ENCODE measurements around the gene KCNQ2. TPM values are rescaled to one million over a fixed set of nuclear protein-coding genes. Genes with fewer than 3 reads are reported as not detected.

The KCNQ2 gene
- total RNA-seq, 1 donor from 2014 or later: not detected

DNA sequence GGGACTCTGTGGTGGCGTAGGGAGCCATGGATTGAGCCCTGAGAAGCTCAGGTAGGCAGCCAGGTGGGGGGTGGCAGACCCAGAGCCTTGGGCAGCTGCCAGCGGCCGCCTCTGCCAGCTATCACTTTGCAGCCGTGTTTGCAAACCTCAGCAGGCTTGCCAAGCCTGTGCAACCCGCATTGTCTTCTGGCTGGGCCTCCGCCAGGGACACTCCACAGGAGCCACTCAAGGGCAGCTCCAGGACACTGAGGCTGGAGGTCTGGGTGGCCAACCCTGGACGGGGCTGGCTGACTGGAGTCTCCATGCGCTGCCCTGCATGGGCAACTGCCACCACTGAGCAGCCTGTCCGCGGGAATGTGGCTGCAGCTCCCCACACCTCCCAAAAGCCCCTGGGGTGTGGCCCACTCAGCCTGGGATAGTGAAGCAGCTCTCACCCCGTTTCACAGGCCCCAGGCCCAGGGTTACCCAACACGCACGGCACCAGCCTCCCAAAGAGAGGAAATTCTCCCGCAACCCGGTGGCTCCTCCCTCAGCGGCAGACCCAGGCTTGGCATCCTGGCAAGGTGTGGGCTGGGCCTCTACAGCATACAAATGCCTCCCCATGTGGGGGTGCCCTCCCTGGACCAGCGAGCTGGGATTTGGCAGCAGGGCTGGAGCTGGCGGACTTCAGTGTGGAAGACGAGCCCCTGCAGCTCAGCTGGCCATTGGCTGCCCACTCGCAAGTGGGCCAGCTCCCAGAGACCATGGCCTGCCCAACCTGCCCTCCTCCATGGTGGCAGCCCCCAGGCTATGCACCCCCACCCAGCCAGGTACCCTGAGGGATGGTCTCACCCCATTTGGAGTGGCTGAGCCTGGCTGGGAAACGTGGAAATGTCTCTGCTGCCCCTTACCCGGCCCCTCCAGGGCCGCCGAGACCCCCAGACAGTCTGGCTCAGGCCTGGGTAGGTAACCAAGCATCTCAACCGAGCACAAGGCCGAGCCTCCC, 114.2 kb downstream of the KCNQ2 start:
- DNase-seq (ENCODE audit: low spot score) (no peak), ATAC-seq (no peak)
- intact Hi-C loops (cut with DNase I): no loop called here

DNA sequence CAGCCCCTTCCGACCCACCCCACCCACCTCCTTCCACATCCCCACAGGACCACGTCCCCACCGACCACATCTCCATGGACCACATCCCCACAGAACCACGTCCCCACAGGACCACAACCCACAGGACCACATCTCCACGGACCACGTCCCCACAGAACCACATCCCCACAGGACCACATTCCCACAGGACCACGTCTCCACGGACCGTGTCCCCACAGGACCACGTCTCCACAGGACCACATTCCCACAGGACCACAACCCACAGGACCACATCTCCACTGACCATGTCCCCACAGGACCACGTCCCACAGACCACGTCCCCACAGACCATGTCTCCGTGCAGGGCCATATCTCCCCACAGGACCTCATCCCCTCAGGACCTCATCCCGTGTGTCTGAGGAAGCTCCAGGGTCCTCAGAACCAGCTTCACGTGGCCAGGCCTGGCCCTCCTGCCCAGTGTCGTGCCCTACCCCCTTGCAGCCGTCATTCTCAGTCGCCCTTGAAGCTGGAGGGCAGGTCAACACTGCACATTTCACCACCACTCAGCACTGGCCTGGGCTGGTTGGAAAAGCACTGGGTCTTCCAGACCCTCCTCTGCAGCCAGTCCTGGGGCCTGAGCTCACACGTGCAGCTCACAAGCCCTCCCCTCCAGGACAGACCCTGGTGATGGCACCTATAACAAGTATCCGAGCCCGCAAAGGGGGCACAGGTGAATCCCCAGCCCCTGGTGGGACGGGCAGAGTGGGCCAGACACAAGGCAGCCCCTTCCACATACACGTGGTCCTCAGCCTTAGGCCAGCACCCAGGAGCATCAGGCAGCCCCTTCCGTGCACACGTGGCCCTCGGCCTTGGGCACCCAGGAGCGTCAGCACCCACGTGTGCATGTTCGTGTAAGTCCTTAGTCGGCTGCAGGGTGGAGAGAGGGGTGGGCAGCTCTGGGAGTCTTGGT, 115.2 kb downstream of the KCNQ2 start:
- intact Hi-C loops (cut with DNase I): no loop called here
- DNase-seq (ENCODE audit: low spot score) (no peak), ATAC-seq (no peak)

DNA sequence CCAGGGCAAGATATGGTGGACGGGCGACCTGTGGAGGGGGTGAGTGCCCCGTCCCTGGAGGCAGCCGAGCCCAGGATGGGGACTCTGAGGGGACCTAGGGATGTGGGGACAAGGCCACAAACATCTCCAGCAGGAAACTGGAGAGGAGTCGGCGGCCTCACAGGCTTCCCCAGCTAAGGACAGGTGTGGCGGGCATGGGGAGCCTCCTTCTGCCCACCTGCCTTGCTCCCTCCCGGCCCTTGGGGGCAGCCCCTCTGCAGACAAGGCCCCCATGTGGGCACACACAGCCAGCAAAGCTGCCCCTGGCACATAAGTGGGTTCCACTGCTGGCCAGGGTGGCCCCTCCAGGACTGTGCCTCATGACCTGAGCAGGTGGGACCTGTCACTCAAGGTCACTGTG, 115.9 kb downstream of the KCNQ2 start:
- DNase-seq (ENCODE audit: low spot score) (no peak), ATAC-seq (no peak)
- intact Hi-C loops (cut with DNase I): no loop called here

DNA sequence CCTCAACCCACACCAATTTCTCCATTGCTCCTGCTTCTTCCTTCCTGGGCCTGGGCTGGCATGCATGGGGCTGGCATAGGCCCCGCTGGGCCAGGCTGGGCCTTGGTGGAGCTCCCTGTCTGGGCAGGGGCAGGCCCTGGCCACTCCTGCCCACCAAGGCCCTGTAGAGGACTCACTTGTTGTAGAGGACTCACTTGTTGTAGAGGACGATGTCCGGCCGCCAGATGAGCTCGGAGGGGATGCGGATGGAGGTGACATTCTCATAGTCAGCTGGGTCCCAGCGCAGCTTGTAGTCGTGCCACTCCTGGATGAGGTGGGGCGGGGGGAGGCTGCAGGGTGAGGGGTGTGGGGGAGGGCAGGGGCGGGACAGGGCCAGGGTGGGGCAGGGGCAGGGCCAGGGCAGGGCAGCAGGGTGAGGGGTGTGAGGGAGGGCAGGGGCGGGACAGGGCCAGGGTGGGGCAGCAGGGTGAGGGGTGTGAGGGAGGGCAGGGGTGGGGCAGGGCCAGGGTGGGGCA, 116.6 kb downstream of the KCNQ2 start:
- ATAC-seq (no peak), DNase-seq (ENCODE audit: low spot score) (no peak)
- intact Hi-C loops (cut with DNase I): no loop called here

DNA sequence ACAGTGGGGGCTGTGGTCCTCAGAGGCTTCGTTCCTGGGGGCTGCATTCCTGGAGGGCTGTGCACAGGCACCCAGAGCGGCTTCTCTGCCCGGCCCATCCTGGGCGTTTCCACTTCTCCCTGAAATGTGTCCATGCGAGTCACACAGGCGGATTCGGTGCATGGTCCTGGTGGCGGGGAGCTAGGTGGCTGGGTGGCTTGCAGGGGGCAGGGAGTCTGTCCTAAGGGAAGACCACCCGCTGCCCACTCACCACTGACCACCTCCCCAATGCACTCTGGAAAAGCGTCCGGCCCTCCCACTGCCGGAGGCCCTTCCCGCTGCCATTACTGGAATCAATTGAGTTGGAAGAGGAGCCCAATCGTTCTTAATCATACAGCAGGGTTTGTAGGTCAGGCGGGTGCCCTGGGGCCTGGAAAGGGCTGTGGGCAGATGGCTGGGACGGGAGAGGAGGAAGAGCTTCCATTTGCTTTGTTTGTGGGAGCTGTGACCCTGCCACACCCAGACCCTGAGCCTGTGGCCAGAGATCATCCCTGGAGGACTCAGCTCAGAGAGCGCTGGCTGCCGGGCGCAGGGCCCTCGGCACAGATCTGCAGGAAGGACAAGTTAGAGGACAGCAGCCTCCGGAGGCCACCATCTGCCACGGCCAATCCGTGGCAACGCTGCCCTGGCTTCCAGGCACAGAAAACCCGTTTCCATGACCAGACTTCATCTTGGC, 117.7 kb downstream of the KCNQ2 start:
- DNase-seq (ENCODE audit: low spot score) (no peak), ATAC-seq (no peak)
- intact Hi-C loops (cut with DNase I): no loop called here

DNA sequence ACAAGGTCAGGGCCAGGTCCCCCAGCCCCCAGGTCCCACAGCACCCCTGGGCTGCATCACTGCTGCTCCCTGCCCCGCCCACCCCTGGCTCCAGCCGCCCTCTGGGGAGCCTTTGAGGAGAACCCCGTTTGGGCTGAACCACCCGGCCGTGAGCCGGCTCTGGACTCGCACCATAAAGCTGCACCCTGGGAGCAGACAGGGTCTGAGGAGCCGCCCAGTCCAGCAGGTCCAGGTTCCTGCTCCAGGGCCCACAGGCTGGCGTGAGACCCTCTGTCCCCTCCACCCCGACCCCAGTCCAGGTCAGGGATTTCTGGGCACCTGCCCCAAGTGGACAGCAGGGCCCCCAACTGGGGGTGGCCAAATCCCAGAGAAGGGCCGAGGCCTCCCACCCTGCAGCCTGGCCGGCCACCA, 119.6 kb downstream of the KCNQ2 start:
- no peak for DNase-seq (ENCODE audit: low spot score)
- intact Hi-C loops (cut with DNase I): no loop called here
- peak; percentile 8 for ATAC-seq

DNA sequence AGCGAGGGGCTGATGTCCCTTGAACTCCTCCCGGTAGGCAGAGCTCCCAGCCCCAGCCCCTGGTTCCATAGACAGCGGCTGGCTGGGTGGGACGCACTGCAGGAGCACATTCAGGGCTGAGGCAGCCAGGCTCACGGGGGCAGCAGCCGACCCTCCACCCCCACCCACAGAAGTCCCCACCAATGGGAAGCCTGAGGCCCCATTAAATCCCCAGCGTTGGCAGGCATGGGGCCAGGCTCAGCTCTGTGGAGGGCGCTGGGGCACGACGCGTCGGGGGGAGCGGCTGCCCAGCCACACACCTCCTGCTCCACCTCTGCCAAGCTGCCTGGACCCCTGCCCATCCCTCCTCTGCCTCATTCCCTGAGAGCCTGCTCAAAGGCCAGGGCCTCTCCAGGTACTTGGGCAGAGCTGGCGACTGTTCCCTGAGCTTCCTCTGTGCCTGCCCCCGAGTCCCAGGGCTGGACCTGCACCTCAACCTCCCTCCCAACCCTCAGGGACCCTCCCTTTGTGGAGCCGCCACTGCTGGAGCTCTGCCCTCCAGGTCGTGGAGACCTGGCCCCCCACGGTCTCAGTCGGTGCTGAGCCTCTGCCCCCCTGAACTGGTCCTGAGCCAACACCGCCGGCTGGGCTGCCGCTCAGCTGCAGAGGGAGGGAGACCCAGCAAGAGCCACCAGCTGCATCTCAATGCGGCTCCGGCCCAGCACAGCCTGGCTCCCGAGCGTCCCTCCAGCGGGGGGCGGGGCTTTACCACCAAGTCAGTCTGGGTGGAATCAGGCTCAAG, 120.5 kb downstream of the KCNQ2 start:
- no peak for DNase-seq (ENCODE audit: low spot score)
- intact Hi-C loops (cut with DNase I): no loop called here
- ATAC-seq: no peak

DNA sequence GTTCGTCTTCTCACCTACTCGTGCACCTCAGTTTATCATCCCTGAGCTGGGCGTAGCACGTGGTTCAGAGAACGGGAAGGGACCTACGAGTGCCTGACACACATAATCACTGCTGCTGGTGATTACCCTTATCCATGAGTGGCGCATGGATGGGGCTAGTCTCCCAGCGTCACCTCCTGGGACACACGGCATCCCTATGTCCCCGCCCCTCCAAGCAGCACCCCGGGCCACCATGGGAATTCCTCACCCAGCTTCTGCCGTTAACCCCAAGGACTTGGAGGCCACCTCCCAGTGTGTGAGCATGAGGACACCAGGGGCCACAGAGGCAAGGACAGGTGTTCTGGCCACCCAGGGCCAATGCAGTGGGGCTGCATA, 121.1 kb downstream of the KCNQ2 start:
- no peak for DNase-seq (ENCODE audit: low spot score)
- no peak for ATAC-seq
- intact Hi-C loops (cut with DNase I): no loop called here

DNA sequence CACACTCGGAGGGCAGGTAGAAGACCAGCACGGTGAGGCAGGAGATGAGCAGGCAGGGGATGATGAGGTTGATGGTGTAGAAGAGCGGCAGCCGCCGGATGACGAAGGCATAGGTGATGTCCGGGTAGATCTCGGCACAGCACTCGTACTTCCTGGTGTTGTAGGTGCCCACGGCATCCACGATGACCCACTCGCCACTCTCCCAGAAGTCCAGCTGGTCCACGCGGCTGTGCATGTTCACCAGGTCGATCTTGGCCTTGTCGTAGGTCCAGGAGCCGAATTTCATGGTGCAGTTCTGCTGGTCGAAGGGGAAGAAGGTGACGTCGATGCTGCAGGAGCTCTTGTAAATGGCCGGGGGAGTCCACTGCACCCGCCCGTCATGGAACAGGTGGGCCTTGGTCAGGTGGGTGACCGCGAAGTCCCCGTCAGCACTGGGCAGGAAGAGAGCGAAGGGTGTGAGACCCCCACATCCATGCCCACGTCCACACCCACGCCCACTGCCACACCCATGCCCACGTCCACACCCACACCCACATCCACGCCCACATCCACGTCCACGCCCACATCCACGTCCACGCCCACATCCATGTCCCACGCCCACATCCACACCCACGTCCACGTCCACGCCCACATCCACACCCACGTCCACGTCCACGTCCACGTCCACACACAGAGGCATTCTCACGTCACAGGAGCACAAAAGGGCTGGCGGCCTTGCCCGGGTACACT, 121.7 kb downstream of the KCNQ2 start:
- intact Hi-C loops (cut with DNase I): no loop called here
- no peak for ATAC-seq
- DNase-seq (ENCODE audit: low spot score): no peak

Other genes starting within 250 kb of the KCNQ2 start
- 26.0 TPM for gene BIRC7, start 236.8 kb downstream of the KCNQ2 start, total RNA-seq
- 3.0 TPM for gene NKAIN4, start 218.2 kb downstream of the KCNQ2 start, total RNA-seq
- gene ARFGAP1, start 199.8 kb downstream of the KCNQ2 start, total RNA-seq: 81.6 TPM
- gene COL20A1, start 179.5 kb downstream of the KCNQ2 start, total RNA-seq: 0.22 TPM
- 0.80 TPM for gene CHRNA4, start 111.3 kb downstream of the KCNQ2 start, total RNA-seq
- gene EEF1A2, start 26.4 kb upstream of the KCNQ2 start, total RNA-seq: 0.45 TPM
- 257 TPM for gene PPDPF, start 48.1 kb upstream of the KCNQ2 start, total RNA-seq
- gene PTK6, start 64.7 kb upstream of the KCNQ2 start, total RNA-seq: 0.13 TPM
- not detected for gene SRMS, start 75.1 kb upstream of the KCNQ2 start, total RNA-seq
- gene FNDC11, start 81.5 kb upstream of the KCNQ2 start, total RNA-seq: 0.94 TPM
- gene HELZ2, start 101.6 kb upstream of the KCNQ2 start, total RNA-seq: 21.4 TPM
- 11.1 TPM for gene GMEB2, start 154.4 kb upstream of the KCNQ2 start, total RNA-seq
- gene STMN3, start 180.8 kb upstream of the KCNQ2 start, total RNA-seq: 19.7 TPM
- 34.1 TPM for gene RTEL1, start 185.7 kb upstream of the KCNQ2 start, total RNA-seq
- 6.1 TPM for gene TNFRSF6B, start 224.0 kb upstream of the KCNQ2 start, total RNA-seq
- 49.1 TPM for gene ARFRP1, start 235.3 kb upstream of the KCNQ2 start, total RNA-seq
- gene ZGPAT, start 235.4 kb upstream of the KCNQ2 start, total RNA-seq: 23.8 TPM

Measured in sciatic nerve (tissue), 2 donors.